Type B pancreatic cell (in vitro differentiated cells): ENCODE measurements around the gene CABP7. TPM values are rescaled to one million over a fixed set of nuclear protein-coding genes. Genes with fewer than 3 reads are reported as not detected.
"Not testable (repeated sequence)": the region's sequence is repeated elsewhere in the genome, so short reads cannot be mapped to it uniquely, and the experiment has no call there.

Experiments used
- DNase-seq: peaks from one replicate; pipeline ENCODE4 v3.0.0; 2021; ENCODE audit warnings: mixed read lengths; ENCODE audit not compliant: unreplicated experiment; ENCODE audit errors: extremely low spot score
- H3K27ac Mint-ChIP-seq: 2 replicates; pipeline ENCODE4 v1.8.0; 2021; ENCODE audit warnings: mild to moderate bottlenecking, mixed read lengths
- H3K27me3 Mint-ChIP-seq: 2 replicates; pipeline ENCODE4 v1.8.0; 2021; ENCODE audit warnings: mixed read lengths
- H3K36me3 Mint-ChIP-seq: 2 replicates; pipeline ENCODE4 v1.8.0; 2021; ENCODE audit warnings: mixed read lengths
- H3K4me1 Mint-ChIP-seq: one replicate; pipeline ENCODE4 v1.8.0; 2021; ENCODE audit warnings: mixed read lengths; ENCODE audit not compliant: unreplicated experiment
- H3K4me3 Mint-ChIP-seq: 2 replicates; pipeline ENCODE4 v1.8.0; 2021; ENCODE audit warnings: mild to moderate bottlenecking, mixed read lengths
- H3K9me3 Mint-ChIP-seq: 2 replicates; pipeline ENCODE4 v1.8.0; 2021; ENCODE audit warnings: mixed read lengths
- CTCF ChIP-seq: fragments of 200-600 bp; sonication (generic); conservative IDR thresholded peaks from 2 replicates; pipeline ENCODE4 v1.5.0; 2021; ENCODE audit warnings: antibody characterized with exemption, mild to moderate bottlenecking
- total RNA-seq: library from RNA; stranded (reverse); gene quantifications from 2 replicates; pipeline ENCODE4 v1.2.1, GENCODE V29; 2021; ENCODE audit warnings: low replicate concordance

Gene CABP7
- total RNA-seq, 1 donor from 2014 or later = 1.7 TPM

GRCh38 chr22:29750029-29750428 is 30.2 kb downstream of the CABP7 start:
- Mint-ChIP-seq H3K4me3 (no peak overlapping the region), H3K27me3 (no peaks in the 10 kb centered on the region), H3K27ac (no peak overlapping the region), H3K4me1 (no peaks in the 10 kb centered on the region), H3K9me3 (no peaks in the 10 kb centered on the region), H3K36me3 (peaks cover 8% of the 10 kb centered on the region)
- no peak for DNase-seq
- no peak for TF ChIP-seq CTCF

- no peak for TF ChIP-seq CTCF
- Mint-ChIP-seq H3K36me3 (peaks cover 4% of the 10 kb centered on the region), H3K27me3 (no peaks in the 10 kb centered on the region), H3K4me3 (no peak overlapping the region), H3K27ac (no peak overlapping the region), H3K9me3 (no peaks in the 10 kb centered on the region), H3K4me1 (no peaks in the 10 kb centered on the region)
- no peak for DNase-seq
Observed at GRCh38 chr22:29750559-29751538, 31.0 kb downstream of the CABP7 start.

- no peak for TF ChIP-seq CTCF
- no peaks in the 10 kb centered on the region for H3K9me3 Mint-ChIP-seq
- H3K4me1 Mint-ChIP-seq = no peaks in the 10 kb centered on the region
- no peak overlapping the region for H3K27ac Mint-ChIP-seq
- DNase-seq = no peak
- no peak overlapping the region for H3K4me3 Mint-ChIP-seq
- no peaks in the 10 kb centered on the region for H3K27me3 Mint-ChIP-seq
- H3K36me3 Mint-ChIP-seq = peaks cover 4% of the 10 kb centered on the region
Observed at GRCh38 chr22:29751669-29752068, 31.9 kb downstream of the CABP7 start.

GRCh38 chr22:29753808-29754657 is 34.2 kb downstream of the CABP7 start:
- H3K4me1 Mint-ChIP-seq = peaks cover under 1% of the 10 kb centered on the region
- H3K27ac Mint-ChIP-seq = no peak overlapping the region
- DNase-seq = no peak
- H3K4me3 Mint-ChIP-seq = no peak overlapping the region
- no peaks in the 10 kb centered on the region for H3K9me3 Mint-ChIP-seq
- no peaks in the 10 kb centered on the region for H3K36me3 Mint-ChIP-seq
- no peak for TF ChIP-seq CTCF
- H3K27me3 Mint-ChIP-seq = no peaks in the 10 kb centered on the region

GRCh38 chr22:29754658-29755395 is 35.0 kb downstream of the CABP7 start:
- H3K9me3 Mint-ChIP-seq, H3K27ac Mint-ChIP-seq, H3K4me1 Mint-ChIP-seq, H3K4me3 Mint-ChIP-seq, H3K36me3 Mint-ChIP-seq, DNase-seq, H3K27me3 Mint-ChIP-seq: not testable (repeated sequence)
